Measurements from ENCODE around the gene PLLP. TPM values are rescaled to one million over a fixed set of nuclear protein-coding genes. Genes with fewer than 3 reads are reported as not detected.

The PLLP gene
- total and polyA plus RNA-seq, 2 donors from 2014 or later = 64.4 to 83.8 TPM

GRCh38 chr16:57271867-57272495, 12.5 kb downstream of the PLLP start:
- Histone ChIP-seq H3K4me3 (ENCODE audit: low read length in 3 of 3) (no peak overlapping the region), H3K9ac (ENCODE audit: low read length in 3 of 3) (no peak overlapping the region), H3K9me3 (ENCODE audit: control insufficient read depth in 2 of 3, insufficient read depth in 1 of 3, low read length in 3 of 3) (no peaks in the 10 kb centered on the region), H3K4me1 (ENCODE audit: control insufficient read depth in 2 of 3, insufficient read depth in 2 of 3, low read depth in 1 of 3, low read length in 3 of 3) (peaks cover 1 to 25% (median 14%) of the 10 kb centered on the region in 3 donors), H3K36me3 (ENCODE audit: control insufficient read depth in 2 of 3, insufficient read depth in 3 of 3, low read length in 3 of 3) (no peaks in the 10 kb centered on the region), H3K27me3 (ENCODE audit: control insufficient read depth, insufficient read depth, low read length) (no peaks in the 10 kb centered on the region), H3K27ac (ENCODE audit: low read depth in 2 of 2, low read length in 2 of 2) (no peak overlapping the region)
- intact Hi-C loops (cut with DNase I) = no loop called here
- DNase-seq (peak in 1 of 5 donors; percentile 55), FAIRE-seq (no peak)
- TF ChIP-seq CTCF (IDR thresholded peaks at IDR 0.05; ENCODE audit: borderline replicate concordance, extremely low read depth, insufficient read depth) = no peak

- Histone ChIP-seq H3K27ac (ENCODE audit: low read depth in 2 of 2, low read length in 2 of 2) (no peak overlapping the region), H3K4me1 (ENCODE audit: control insufficient read depth in 2 of 3, insufficient read depth in 2 of 3, low read depth in 1 of 3, low read length in 3 of 3) (peaks cover 2 to 27% (median 16%) of the 10 kb centered on the region in 3 donors)
- TF ChIP-seq CTCF (IDR thresholded peaks at IDR 0.05; ENCODE audit: borderline replicate concordance, extremely low read depth, insufficient read depth) = no peak
Observed at GRCh38 chr16:57271063-57271345, 13.5 kb downstream of the PLLP start.

GRCh38 chr16:57270221-57271062, 14.0 kb downstream of the PLLP start:
- FAIRE-seq (no peak), DNase-seq (peak in 1 of 5 donors; percentile 38)
- intact Hi-C loops (cut with DNase I) = no loop called here
- no peaks in the 10 kb centered on the region for H3K9me3 ChIP-seq (ENCODE audit: control insufficient read depth in 2 of 3, insufficient read depth in 1 of 3, low read length in 3 of 3)
- H3K4me3 ChIP-seq (ENCODE audit: low read length in 3 of 3) = no peak overlapping the region
- no peak for TF ChIP-seq CTCF (IDR thresholded peaks at IDR 0.05; ENCODE audit: borderline replicate concordance, extremely low read depth, insufficient read depth)
- H3K9ac ChIP-seq (ENCODE audit: low read length in 3 of 3) = no peak overlapping the region
- H3K27me3 ChIP-seq (ENCODE audit: control insufficient read depth, insufficient read depth, low read length) = no peaks in the 10 kb centered on the region
- peaks cover 2 to 32% (median 20%) of the 10 kb centered on the region in 3 donors for H3K4me1 ChIP-seq (ENCODE audit: control insufficient read depth in 2 of 3, insufficient read depth in 2 of 3, low read depth in 1 of 3, low read length in 3 of 3)
- H3K36me3 ChIP-seq (ENCODE audit: control insufficient read depth in 2 of 3, insufficient read depth in 3 of 3, low read length in 3 of 3) = no peaks in the 10 kb centered on the region
- H3K27ac ChIP-seq (ENCODE audit: low read depth in 2 of 2, low read length in 2 of 2) = no peak overlapping the region

More at GRCh38 chr16:57271063-57271345, 13.5 kb downstream of the PLLP start:
- Histone ChIP-seq H3K27me3 (ENCODE audit: control insufficient read depth, insufficient read depth, low read length) (no peaks in the 10 kb centered on the region), H3K36me3 (ENCODE audit: control insufficient read depth in 2 of 3, insufficient read depth in 3 of 3, low read length in 3 of 3) (no peaks in the 10 kb centered on the region), H3K9me3 (ENCODE audit: control insufficient read depth in 2 of 3, insufficient read depth in 1 of 3, low read length in 3 of 3) (no peaks in the 10 kb centered on the region), H3K4me3 (ENCODE audit: low read length in 3 of 3) (no peak overlapping the region), H3K9ac (ENCODE audit: low read length in 3 of 3) (no peak overlapping the region)
- DNase-seq = peak in 1 of 5 donors; percentile 8
- no peak for FAIRE-seq
- intact Hi-C loops (cut with DNase I) = no loop called here

Measured in kidney (tissue), 14 donors.